GM12878 (cell line): Measurements from ENCODE around the gene ITGB5. TPM values are rescaled to one million over a fixed set of nuclear protein-coding genes. Genes with fewer than 3 reads are reported as not detected.

ENCODE experiments used
- ATAC-seq: fragments of 200-7000 bp; cut with Tn5 transposase; 3 replicates; pipeline ENCODE4 v1.9.1; 2020; ENCODE audit warnings: mild to moderate bottlenecking, moderate library complexity
- BruUV-seq: library from RNA; stranded (reverse); fragments of 400-500 nt; replicated peaks from 2 replicates; lab custom pipeline; 2021; lab: Mats Ljungman, UMichigan
- CTCF ChIA-PET: fragments of 300-600 bp; sonication (Branson Sonifier 250); formaldehyde crosslinking; extraction: SDS; loops from one replicate; lab custom pipeline; 2021; ENCODE audit warnings: inconsistent platforms; lab: Yijun Ruan, JAX
- POLR2A ChIA-PET: fragments of 350-600 bp; formaldehyde crosslinking; extraction: SDS; loops from one replicate; lab custom pipeline; 2021; ENCODE audit warnings: inconsistent platforms; lab: Charles Lee
- RAD21 ChIA-PET: fragments of 300-600 bp; sonication (Branson Sonifier 250); formaldehyde crosslinking; loops from one replicate; lab custom pipeline; 2023; ENCODE audit warnings: antibody characterized with exemption; ENCODE audit not compliant: unreplicated experiment; lab: Charles Lee
- SMC1A ChIA-PET: fragments of 300-600 bp; sonication (Branson Sonifier 250); formaldehyde crosslinking; loops from one replicate; lab custom pipeline; 2023; ENCODE audit not compliant: unreplicated experiment, uncharacterized antibody; lab: Charles Lee
- DNase-seq: peaks from one replicate; pipeline ENCODE4 v3.0.0-alpha.2; 2011; ENCODE audit warnings: low read depth, low spot score
- FAIRE-seq: peaks from 3 replicates; lab custom pipeline; 2011; peaks lifted over from hg19 to GRCh38; lab: Jason Lieb, UNC
- H2AFZ ChIP-seq: 2 replicates; pipeline ENCODE4 v1.6.0; 2011; ENCODE audit warnings: low read depth, low read length, control low read depth; ENCODE audit not compliant: control insufficient read depth
- H3K27ac ChIP-seq: 2 replicates; pipeline ENCODE4 v1.5.1; 2011; ENCODE audit warnings: control low read depth; ENCODE audit not compliant: control insufficient read depth, insufficient read depth
- H3K27me3 ChIP-seq, 2 experiments: replicated peaks in 1 of 2; 2 replicates each; pipeline versions ENCODE4 v1.6.0 to v1.6.1; 2011; ENCODE audit warnings: low read length in 1 of 2; ENCODE audit not compliant: control insufficient read depth in 2 of 2, insufficient read depth in 2 of 2
- H3K36me3 ChIP-seq, 2 experiments: 2 replicates each; pipeline ENCODE4 v1.5.1; 2011; ENCODE audit warnings: low read length in 1 of 2; ENCODE audit not compliant: control insufficient read depth in 2 of 2, insufficient read depth in 2 of 2
- H3K4me1 ChIP-seq: 2 replicates; pipeline ENCODE4 v1.6.1; 2011; ENCODE audit warnings: mild to moderate bottlenecking, low read length, moderate library complexity, mixed read lengths; ENCODE audit not compliant: control insufficient read depth, insufficient read depth
- H3K4me2 ChIP-seq: 2 replicates; pipeline ENCODE4 v1.6.0; 2011; ENCODE audit warnings: control low read depth; ENCODE audit not compliant: control insufficient read depth, insufficient read depth
- H3K4me3 ChIP-seq: fragments of 200-600 bp; sonication (generic); 2 replicates; pipeline ENCODE4 v1.5.1; 2016
- H3K79me2 ChIP-seq: 2 replicates; pipeline ENCODE4 v1.6.0; 2011; ENCODE audit warnings: low read length; ENCODE audit not compliant: control insufficient read depth, insufficient read depth
- H3K9ac ChIP-seq: 2 replicates; pipeline ENCODE4 v1.8.0; 2011; ENCODE audit warnings: low read length, control low read depth, mixed read lengths; ENCODE audit not compliant: control insufficient read depth, insufficient read depth
- H3K9me3 ChIP-seq: replicated peaks from 3 replicates; pipeline ENCODE4 v1.5.1; 2011; ENCODE audit warnings: mild to moderate bottlenecking, low read length; ENCODE audit not compliant: control insufficient read depth, insufficient read depth
- H4K20me1 ChIP-seq: 2 replicates; pipeline ENCODE4 v1.6.0; 2011; ENCODE audit not compliant: control insufficient read depth, insufficient read depth
- CBX3 ChIP-seq: fragments of 200-600 bp; sonication (generic); IDR thresholded peaks from 2 replicates; pipeline ENCODE4 v1.6.1; 2016; ENCODE audit warnings: low read depth, borderline replicate concordance
- CEBPB ChIP-seq, 2 experiments: fragments of 150-350 bp in 1 of 2; IDR thresholded peaks; 2 replicates each; pipeline ENCODE4 v1.6.1; 2012 to 2014; ENCODE audit warnings: low read depth in 2 of 2, low read length in 2 of 2, borderline replicate concordance in 1 of 2, inconsistent platforms in 1 of 2
- EGR1 ChIP-seq, 2 experiments: IDR thresholded peaks; 1 replicate in 1 of 2; 2 replicates in 1 of 2; pipeline ENCODE4 v1.6.1; 2011 to 2012; ENCODE audit warnings: low read depth in 2 of 2, low read length in 2 of 2, borderline replicate concordance in 1 of 2, mild to moderate bottlenecking in 1 of 2, moderate library complexity in 1 of 2
- IRF5 ChIP-seq: fragments of 450-650 bp; IDR thresholded peaks from 2 replicates; pipeline ENCODE4 v1.6.1; 2017; ENCODE audit warnings: borderline replicate concordance
- LARP7 ChIP-seq: fragments of 450-650 bp; IDR thresholded peaks from 2 replicates; pipeline ENCODE4 v1.6.1; 2017; ENCODE audit warnings: mild to moderate bottlenecking
- MTA3 ChIP-seq: IDR thresholded peaks from 2 replicates; pipeline ENCODE4 v1.6.1; 2012; ENCODE audit warnings: low read length, inconsistent platforms, borderline replicate concordance
- NBN ChIP-seq: fragments of 450-650 bp; IDR thresholded peaks from 2 replicates; pipeline ENCODE4 v1.6.1; 2016
- NR2F1 ChIP-seq: fragments of 450-650 bp; conservative IDR thresholded peaks from 2 replicates; pipeline ENCODE4 v1.6.1; 2017; ENCODE audit warnings: mild to moderate bottlenecking
- PAX8 ChIP-seq: fragments of 450-650 bp; IDR thresholded peaks from 2 replicates; pipeline ENCODE4 v1.6.1; 2017; ENCODE audit warnings: mild to moderate bottlenecking, moderate library complexity
- POLR2A ChIP-seq: IDR thresholded peaks from 2 replicates; pipeline ENCODE4 v1.6.1; 2011; ENCODE audit warnings: low read depth, mild to moderate bottlenecking, low read length
- RAD21 ChIP-seq: IDR thresholded peaks from 2 replicates; pipeline ENCODE4 v1.6.1; 2011; ENCODE audit warnings: mild to moderate bottlenecking, low read depth, low read length, moderate library complexity; ENCODE audit not compliant: insufficient read depth
- SMARCA5 ChIP-seq: fragments of 450-650 bp; IDR thresholded peaks from 2 replicates; pipeline ENCODE4 v1.6.1; 2017; ENCODE audit warnings: mild to moderate bottlenecking
- ZBED1 ChIP-seq: IDR thresholded peaks from 2 replicates; pipeline ENCODE4 v1.6.1; 2016; ENCODE audit warnings: borderline replicate concordance
- ZNF622 ChIP-seq: fragments of 450-650 bp; IDR thresholded peaks from 2 replicates; pipeline ENCODE4 v1.6.1; 2017; ENCODE audit warnings: mild to moderate bottlenecking, inconsistent platforms
- ZNF687 ChIP-seq: fragments of 450-650 bp; IDR thresholded peaks from 2 replicates; pipeline ENCODE4 v1.6.1; 2017; ENCODE audit warnings: mild to moderate bottlenecking, moderate library complexity
- ZSCAN29 ChIP-seq: fragments of 450-650 bp; IDR thresholded peaks from 2 replicates; pipeline ENCODE4 v1.6.1; 2017; ENCODE audit warnings: mild to moderate bottlenecking, moderate library complexity
- ZZZ3 ChIP-seq: IDR thresholded peaks from 2 replicates; pipeline ENCODE4 v1.6.1; 2011; ENCODE audit warnings: low read depth; ENCODE audit not compliant: control insufficient read depth, insufficient read length
- WGBS: methylation state at CpG from one replicate; pipeline ENCODE4 v1.1.6; 2016; ENCODE audit warnings: low lambda C conversion rate; ENCODE audit not compliant: insufficient replicate concordance, insufficient coverage; ENCODE audit errors: missing lambda C conversion rate; 5-methylcytosine and 5-hydroxymethylcytosine counted together
- in situ Hi-C: fragments of 300-500 bp; cut with MboI; formaldehyde crosslinking; loops from 9 replicates; pipeline ENCODE4 v1.14.3; 2018; ENCODE audit warnings: mixed read lengths
- intact Hi-C: fragments of 100-400 bp; cut with micrococcal nuclease; formaldehyde crosslinking; loops from one replicate; pipeline ENCODE4 v1.14.2; 2022; ENCODE audit not compliant: unreplicated experiment
- polyA plus RNA-seq, 11 experiments: library from polyadenylated mRNA; depleted of rRNA in 4 of 11; unstranded in 6 of 11; stranded (reverse) in 5 of 11; fragments of >200 nt; fragmentation: Nextera tagmentation in 4 of 11; fragmentation: Illumina TruSeq in 1 of 11; extraction: Ambion mirVana in 4 of 11; extraction: Trizol in 1 of 11; gene quantifications; 1 replicate in 1 of 11; 2 replicates in 10 of 11; pipeline versions ENCODE4 v1.2.1 to v1.2.3, GENCODE V29; 2011 to 2016; ENCODE audit warnings: inconsistent platforms in 2 of 11, missing spikeins in 2 of 11, low read depth in 1 of 11
- total RNA-seq, 4 experiments: library from RNA; depleted of rRNA in 3 of 4; stranded (reverse); fragments of >200 nt in 3 of 4; fragmentation: Illumina TruSeq in 1 of 4; extraction: Trizol in 1 of 4; gene quantifications; 2 replicates each; pipeline versions ENCODE4 v1.2.1 to v1.2.3, GENCODE V29; 2013 to 2021

Gene ITGB5
- total and polyA plus RNA-seq, 10 of the 15 experiments (the other 5 are each of a cell fraction or from before 2014, with no cell fraction given) = 0.05 to 10.0 (median 0.83) TPM; not detected in 2

GRCh38 chr3:124896824-124897526 is 9.8 kb upstream of the ITGB5 start:
- BruUV-seq = no TSS peak
- CTCF ChIA-PET = interaction anchor here (0.7 to 7.8 kb wide), 8 partner anchors 10 to 689 kb away, joined by 3 to 72 read pairs (median 4); no protein-coding TSS in a partner anchor

More at GRCh38 chr3:124896824-124897526, 9.8 kb upstream of the ITGB5 start:
- no peaks in the 10 kb centered on the region for H3K79me2 ChIP-seq
- no peak overlapping the region for H3K9ac ChIP-seq
- TF ChIP-seq EGR1 (IDR thresholded peaks at IDR 0.05; ENCODE audit: borderline replicate concordance in 1 of 2, low read depth in 2 of 2, low read length in 2 of 2) (no peak), ZNF687 (no peak), ZBED1 (no peak), ZNF622 (no peak), PAX8 (no peak), IRF5 (no peak), CEBPB (IDR thresholded peaks at IDR 0.05; ENCODE audit: borderline replicate concordance in 1 of 2, low read depth in 2 of 2, low read length in 2 of 2) (no peak), NR2F1 (no peak), RAD21 (no peak), CBX3 (no peak), NBN (no peak), MTA3 (no peak), ZZZ3 (no peak), POLR2A (no peak), SMARCA5 (no peak), ZSCAN29 (no peak), LARP7 (no peak)
- TF ChIP-seq, all 136 proteins: peak for 0
- FAIRE-seq (no peak), ATAC-seq (no peak), DNase-seq (no peak)
- Histone ChIP-seq H3K4me2 (no peak overlapping the region), H3K9me3 (no peaks in the 10 kb centered on the region), H3K36me3 (no peaks in the 10 kb centered on the region), H3K27me3 (no peaks in the 10 kb centered on the region), H3K4me3 (no peak overlapping the region), H3K27ac (no peak overlapping the region), H3K4me1 (no peaks in the 10 kb centered on the region; the same call in 1 of the 2 replicates), H2AFZ (no peak overlapping the region), H4K20me1 (no peaks in the 10 kb centered on the region)
- ChIA-PET RAD21 (interaction anchor here (0.6 to 5.3 kb wide), 3 partner anchors 110 to 165 kb away, joined by 3 to 45 read pairs (median 5); no protein-coding TSS in a partner anchor), POLR2A (interaction anchor here (0.5 kb wide), 1 partner anchor 686 kb away, joined by 3 read pairs; no protein-coding TSS in a partner anchor), SMC1A (interaction anchor here (0.6 to 4.9 kb wide), 8 partner anchors 7 to 208 kb away, joined by 3 to 46 read pairs (median 3); no protein-coding TSS in a partner anchor)
- in situ Hi-C loops = no loop called here
- intact Hi-C loops = loop anchor here (5.0 kb wide), 1 partner anchor 330 kb away; no protein-coding TSS in a partner anchor
- 83% methylated on average over 1 of the region's 1 CpG for WGBS
